Measurements from ENCODE around the gene FUOM.

Gene FUOM

DNA sequence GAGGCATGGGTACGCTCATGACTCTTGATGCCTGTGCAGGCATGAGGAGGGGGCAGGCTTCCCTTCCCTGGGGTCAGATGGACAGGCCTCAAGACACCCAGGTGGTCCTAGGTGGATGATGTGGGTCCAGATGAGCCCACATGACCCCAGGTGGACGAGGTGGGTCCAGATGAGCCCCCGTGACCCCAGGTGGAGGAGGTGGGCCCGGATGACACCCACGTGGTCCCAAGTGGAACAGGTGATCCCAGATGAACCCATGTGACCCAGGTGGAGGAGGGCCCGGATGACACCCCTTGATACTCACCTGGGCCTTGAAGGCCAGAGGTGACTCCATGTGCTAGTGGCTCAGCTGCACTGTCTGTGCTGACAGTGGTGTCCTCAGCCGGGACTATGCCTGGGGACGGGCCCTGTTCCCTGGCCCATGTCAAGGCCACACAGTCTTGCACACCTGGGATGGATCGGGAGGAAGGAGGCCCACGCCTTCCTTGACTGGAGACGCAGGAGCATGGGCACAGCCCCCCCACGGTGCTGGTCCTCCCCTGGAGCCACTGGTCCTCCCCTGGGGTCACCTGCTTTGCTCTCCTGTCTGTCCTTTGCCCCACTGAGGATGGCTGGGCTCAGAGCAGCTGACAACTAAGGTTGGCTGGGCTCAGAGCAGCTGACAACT, 7.4 kb downstream of the FUOM start:
- no peak for DNase-seq (ENCODE audit: low spot score)

DNA sequence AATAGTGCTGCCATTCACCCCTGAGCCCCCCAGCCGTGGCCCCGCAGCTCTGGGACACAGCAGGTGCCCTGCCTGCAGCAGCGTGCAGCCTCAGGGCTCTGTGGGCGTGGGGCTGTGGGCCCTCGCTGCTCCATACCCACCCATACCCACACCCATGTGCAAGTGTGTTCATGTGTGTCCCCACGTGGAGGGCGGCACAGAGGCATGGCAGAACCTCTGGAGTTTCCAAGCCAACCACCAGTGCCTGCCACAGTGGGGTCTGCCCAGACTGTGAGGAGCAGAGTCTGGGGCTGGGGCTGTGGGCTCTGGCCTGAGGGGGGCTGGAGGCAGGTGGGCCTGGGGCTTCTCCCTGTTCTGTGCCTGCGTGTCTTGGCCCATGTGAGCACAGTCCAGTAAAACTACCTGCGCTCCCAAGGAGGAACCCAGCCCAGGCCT, 8.2 kb downstream of the FUOM start:
- DNase-seq (ENCODE audit: low spot score) = no peak

DNA sequence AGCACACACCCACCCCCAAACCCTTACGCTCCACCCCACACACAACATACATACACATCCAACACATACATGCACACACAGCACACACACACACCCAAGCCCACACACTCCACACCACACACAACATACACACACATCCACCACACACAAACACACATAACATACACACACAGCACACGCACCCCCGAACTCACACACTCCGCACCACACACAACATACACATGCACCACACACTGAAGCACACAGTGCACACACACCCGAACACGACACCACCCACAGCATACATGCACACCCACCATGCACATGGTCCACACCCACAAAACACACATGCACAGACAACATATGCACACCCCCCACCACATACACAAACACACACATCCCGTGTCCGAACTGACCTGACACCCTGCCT, 8.7 kb downstream of the FUOM start:
- no peak for DNase-seq (ENCODE audit: low spot score)

DNA sequence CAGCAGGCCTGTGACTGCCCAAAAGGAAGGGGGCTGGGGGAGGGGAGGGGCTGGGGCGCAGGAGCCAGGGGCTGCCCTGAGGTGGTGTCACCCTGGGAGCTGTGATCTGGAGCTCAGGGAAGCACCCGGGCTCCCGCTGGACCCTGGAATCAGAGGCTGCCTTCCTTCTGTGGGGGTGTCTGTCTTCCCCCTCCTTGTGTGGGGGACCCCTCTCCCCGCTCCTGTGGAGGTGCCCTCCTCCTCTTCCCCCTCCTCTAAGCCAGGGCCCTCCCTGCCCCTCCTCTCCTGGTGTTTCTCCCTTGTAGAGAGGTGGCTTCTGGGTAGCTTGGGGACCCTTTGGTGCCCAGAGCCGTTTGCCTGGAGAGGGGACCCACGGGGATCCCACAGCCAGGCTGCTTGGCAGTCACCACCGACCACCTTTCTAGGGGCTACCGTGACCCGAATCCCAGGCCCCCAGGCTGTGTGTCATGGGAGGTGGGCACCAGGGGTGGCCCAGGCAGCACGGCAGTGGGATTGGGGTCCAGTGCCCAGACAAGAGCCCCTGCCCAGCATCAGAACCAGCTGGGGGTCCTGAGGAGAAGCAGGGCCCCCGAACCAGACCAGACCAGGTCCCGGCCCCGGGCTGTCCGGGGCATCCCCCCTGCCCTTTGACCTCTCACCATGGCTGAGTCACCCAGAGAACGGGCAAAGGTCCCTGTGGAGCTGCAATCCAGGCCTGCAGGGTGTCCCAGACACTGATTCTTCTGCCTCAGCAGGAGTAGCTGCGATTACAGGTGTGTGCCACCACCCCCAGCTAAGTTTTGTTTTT, 9.9 kb downstream of the FUOM start:
- DNase-seq (ENCODE audit: low spot score) = no peak

DNA sequence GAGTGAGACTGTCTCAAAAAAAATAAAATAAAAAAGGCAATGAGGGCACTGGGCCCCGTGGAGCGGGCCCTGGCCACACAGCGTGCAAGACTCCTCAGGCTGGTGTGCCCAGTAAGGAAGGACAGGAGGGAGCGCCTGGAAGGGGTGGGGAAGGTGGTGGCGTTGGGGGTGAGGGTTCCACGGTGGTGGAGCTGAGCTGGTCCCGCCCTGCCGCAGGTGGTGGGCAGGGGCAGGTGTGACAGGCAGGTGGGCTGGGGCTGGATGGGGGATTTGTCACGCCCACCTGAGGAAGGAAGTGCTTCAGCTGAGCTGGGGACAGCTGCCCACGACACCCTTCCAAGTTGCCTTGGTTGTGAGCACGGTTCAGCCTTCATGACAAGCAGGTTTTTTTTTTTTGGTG, 11.4 kb downstream of the FUOM start:
- no peak for DNase-seq (ENCODE audit: low spot score)

DNA sequence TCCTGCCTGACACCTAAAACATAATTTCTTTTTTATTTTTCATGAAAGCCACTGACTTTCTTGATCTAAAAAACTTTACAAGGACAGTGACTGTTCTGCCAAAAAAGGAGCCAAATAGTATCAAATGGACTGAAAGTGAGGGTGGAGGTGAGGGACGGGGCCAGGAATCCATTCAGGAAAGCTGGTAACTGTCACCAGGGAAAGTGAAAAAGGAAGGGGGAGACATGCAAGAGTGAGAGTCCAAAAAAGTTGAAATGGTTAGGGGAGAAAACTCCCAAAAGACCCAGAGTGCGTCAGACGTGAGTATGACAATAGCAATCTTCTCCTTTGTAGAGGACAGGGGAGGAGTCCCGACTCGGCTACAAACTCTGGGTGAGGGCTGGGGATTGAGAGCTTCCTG, 13.6 kb downstream of the FUOM start:
- no peak for DNase-seq (ENCODE audit: low spot score)

DNA sequence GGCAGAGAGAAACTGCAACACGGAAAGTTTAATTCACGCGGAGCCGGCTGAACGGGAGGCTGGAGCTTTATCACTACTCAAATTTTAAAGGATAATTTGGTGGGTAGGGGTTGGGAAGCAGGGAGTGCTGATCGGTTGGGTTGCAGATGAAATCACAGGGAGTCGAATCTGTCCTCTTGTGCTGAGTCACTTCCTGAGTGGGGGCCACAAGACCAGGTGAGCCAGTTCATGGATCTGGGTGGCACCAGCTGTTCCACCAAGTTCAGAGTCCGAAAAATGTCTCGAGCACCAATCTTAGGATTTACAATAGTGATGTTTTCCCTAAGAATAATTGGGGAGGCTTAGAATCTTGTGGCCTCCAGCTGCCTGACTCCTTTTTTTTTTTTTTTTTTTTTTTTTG, 14.3 kb downstream of the FUOM start:
- DNase-seq (ENCODE audit: low spot score) = no peak

DNA sequence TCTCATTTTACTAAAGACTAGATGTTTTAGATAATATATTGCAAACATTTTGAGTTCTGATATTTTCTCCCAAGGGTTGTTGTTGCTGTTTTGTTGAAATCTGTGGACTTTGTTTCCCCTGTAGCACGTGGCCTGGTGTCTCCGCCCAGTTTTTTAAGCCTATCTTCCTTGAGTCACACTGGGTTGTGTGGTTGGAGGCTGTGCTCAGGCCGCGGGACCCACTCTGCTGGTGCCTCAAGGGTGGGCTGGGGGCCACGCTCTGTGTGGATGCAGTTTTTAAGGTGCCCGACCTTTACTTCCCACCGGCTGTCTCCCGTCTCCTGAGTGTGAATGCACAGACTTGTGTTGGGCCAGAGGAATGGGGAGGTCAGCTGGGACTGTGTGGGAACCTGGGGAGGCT, 14.9 kb downstream of the FUOM start:
- DNase-seq (ENCODE audit: low spot score) = no peak

DNA sequence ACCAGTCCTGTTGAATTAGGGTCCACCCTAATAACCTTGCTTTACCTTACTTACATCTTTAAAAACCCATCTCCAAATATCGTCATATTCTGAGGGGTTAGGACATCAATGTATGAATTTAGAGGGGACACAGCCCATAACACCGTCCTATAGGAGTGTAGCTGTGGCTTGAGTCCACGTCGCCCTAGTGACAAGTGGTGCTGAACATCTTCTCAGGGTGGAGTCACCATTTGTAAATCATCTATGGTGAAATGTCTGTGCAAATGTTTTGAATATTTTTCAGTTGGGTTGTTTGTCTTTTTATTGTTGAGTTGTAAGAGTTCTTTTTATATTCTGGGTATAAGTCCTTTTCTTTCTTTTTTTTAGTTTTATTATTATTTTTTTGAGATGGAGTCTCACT, 15.8 kb downstream of the FUOM start:
- DNase-seq (ENCODE audit: low spot score) = no peak

DNA sequence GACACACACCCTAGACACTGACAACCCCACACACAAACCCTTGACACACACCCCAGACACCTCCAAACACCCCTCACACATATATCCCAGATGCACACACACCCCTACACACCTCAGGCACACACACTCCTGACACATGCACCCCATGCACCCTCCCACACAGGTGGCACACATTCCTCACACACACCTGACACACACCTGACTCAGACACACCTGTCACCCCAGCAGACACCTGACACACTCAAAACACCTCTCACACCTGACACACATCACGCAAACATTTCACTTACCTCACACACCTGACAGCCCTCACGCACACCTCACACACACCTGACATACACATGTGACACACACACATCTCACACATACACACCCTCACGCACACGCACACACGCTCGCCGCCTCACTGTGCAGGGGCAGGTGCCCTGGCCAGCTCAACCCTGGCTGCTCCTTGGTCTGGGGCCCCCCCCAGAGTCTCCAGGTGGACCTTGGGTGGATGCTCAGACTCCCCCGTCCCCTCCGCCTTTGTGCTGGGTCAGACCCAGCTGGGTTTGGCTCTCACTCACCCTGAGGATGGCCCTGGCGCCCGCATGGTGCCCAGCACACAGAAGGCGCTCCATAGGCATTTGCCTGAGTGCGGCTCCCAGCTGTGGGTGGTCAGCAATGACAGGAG, 18.0 kb downstream of the FUOM start:
- no peak for DNase-seq (ENCODE audit: low spot score)

DNA sequence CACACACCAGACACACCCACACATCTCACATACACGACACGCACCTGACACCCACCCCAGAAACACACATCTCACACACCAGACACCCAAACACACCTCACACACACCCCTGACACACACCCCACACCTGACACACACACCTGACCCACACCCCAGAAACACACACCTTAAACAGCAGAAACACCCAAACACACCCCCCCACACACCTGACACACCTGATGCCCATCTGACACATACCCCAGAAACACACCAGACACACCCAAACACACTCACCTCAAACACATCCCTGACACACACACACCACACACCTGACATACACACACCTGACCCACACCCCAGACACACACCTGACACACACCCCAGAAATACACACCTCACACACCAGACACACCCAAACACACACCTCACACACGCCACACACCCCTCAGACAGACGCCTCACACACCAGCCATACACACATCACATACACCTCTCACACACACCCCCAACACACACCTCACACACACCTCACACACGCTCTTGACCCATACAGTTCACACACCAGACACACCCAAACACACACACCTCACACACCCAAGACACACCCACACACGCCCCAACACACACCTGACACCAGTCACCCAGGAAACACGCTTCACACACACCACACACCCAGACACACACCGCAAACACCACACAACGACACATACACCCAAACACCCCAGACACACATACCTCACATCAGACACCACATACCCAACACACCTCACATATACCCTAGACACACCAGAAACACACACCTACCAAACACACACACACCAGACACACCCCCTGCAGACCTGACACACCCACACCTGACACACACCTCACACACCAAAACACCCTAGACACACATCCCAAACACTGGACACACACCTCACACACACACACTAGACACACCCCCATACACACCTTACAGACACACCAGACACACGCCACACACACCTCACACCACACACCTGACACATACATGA, 19.4 kb downstream of the FUOM start:
- DNase-seq (ENCODE audit: low spot score) = no peak

DNA sequence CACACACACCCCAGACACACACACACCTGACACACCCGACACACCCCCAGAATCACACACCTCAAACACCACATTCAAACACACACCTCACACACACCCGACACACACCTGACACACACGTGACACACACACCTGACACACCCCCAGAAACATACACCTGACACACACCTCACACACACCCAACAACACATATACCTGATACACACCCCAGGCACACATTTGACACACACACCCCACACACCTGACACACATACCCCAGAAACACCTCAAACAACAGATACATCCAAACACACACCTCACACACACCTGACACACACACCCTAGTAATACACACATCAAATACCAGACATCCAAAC, 20.5 kb downstream of the FUOM start:
- no peak for DNase-seq (ENCODE audit: low spot score)

DNA sequence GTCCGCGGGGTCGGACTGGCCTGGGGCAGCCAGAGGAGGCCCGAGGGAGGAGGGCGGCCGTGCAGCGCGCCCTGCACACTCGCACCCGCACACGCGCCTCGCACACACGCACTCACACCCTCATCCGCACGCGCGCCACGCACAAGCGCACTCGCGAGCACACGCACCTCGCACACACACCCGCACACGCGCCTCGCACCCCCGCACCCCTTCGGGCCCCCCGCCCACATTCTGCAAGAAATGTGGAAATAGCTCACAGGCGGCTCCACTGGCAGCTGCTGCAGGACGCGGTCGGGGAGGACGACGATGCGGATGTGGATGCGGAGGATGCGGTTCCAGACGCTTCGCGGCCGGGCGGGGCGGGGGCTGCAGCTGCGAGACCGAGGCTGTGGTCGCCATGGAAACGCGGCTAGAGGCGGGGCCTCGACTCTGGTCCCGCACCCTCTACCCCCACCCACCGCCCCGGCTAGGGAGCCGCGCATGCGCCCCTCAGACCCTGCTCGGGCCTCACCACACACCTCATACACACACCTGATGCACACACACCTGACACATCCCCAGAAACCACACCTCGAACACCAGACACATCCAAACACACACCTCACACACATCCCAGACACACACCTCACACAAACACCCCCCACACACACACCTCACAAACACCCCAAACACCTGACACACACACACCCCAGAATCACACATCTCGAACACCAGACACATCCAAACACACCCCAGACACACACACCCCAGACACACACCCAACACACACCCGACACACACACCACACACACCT, 21.0 kb downstream of the FUOM start, which contains the start of gene CALY:
CALY (minus strand) TSS at position 320 of the 793 bp plus-strand sequence. CDS start 7,907 bp downstream, outside the sequence.
- DNase-seq (ENCODE audit: low spot score) = peak; percentile 72

DNA sequence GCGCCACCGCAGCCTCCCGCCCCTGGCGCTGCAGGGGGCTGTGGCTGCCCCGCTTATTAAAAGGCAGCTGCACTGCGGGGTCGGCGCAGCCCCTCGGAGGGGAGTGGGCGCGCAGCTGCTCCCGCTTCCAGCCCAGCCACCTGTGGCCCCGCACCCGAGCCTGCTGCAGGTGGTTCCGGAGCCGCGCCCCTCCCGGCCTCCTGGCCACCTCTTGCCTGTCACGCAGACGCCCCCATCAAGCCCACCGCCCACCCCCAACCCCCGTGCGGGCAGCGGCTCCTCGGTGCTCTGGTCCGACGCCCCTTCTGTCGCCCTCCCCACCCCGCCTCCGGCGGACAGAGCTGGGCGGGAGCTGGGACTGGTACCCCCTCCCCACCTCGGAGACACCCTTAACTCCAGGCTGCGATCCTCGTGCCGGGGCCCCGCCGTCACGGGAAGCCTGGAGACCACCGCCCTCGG, 21.7 kb downstream of the FUOM start:
- DNase-seq (ENCODE audit: low spot score) = no peak

DNA sequence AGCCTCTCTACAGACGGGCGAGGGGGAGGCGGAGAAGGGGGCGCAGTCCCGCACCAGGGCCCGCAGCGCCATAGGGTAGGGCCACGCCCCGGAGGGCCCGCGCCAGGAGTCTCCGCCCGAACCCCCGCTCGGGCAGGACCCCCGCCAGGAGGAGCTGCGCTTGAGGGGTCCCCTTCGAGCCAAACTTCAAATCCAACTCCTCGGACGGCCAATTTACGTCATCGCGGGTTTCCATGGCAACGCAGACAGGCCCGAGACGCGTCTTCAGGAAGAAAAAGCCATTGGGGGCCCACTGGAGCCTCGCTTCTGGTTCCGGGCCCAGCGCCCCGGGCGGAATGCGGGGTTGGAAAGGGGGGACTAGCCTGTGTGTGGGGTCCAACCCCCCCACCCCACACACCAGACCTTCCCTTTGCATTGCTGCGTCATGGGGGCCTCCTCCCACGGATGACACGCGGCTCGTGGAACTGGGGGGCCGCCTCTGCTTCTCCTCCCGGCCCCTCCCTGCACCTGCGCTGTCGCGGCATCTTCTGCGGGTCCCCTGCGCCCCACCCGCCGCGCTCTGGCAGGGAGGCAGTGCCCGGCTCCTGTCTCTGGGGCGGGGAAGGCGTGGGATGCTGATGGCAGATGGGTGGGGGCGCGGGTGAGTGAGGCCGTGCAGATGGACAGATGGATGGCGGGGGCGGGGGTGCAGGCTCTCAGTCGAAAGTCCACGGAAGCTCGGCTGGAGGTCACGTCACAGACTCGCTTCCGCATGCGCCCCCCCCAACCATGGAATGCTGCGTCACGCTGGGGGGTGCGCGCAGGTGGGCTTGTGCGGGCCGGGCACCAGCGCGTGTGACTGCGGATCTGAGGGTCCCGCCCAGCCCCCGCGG, 22.3 kb downstream of the FUOM start:
- peak; percentile 50 for DNase-seq (ENCODE audit: low spot score)

DNA sequence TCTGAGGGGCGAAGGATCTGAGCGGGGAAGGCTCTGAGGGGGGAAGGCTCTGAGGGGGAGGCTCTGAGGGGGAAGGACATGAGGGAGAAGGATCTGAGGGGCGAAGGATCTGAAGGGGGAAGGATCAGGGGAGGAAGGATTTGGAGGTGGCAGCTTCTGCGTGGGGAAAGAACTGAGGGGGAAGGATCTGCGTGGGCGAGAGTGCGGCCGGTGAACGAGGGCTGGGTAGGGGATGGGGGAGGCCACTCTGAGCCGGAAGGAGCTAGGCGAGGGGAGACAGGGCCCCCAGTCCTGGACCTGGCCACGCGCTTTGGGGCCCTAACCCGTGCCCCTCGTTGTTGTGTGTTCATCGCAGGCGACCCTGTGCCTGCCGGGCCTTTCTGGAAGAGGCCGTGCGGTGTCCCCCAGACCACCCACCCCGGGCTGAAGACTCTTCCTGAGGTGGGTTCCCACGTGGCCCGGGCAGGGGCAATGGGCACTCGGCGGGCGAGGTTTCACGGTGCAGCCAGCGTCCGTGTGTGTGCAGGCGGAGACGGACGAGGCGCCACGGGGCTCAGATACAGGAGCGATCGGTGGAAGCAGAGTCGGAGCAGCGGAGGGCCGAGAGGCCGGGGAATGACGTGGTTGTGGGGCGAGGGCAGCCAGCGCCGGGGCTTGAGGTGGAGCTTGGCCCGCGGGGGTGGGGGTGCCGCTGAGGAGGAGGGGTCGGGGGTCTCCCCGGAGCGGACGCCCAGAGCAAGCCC, 23.1 kb downstream of the FUOM start:
- DNase-seq (ENCODE audit: low spot score) = no peak

DNA sequence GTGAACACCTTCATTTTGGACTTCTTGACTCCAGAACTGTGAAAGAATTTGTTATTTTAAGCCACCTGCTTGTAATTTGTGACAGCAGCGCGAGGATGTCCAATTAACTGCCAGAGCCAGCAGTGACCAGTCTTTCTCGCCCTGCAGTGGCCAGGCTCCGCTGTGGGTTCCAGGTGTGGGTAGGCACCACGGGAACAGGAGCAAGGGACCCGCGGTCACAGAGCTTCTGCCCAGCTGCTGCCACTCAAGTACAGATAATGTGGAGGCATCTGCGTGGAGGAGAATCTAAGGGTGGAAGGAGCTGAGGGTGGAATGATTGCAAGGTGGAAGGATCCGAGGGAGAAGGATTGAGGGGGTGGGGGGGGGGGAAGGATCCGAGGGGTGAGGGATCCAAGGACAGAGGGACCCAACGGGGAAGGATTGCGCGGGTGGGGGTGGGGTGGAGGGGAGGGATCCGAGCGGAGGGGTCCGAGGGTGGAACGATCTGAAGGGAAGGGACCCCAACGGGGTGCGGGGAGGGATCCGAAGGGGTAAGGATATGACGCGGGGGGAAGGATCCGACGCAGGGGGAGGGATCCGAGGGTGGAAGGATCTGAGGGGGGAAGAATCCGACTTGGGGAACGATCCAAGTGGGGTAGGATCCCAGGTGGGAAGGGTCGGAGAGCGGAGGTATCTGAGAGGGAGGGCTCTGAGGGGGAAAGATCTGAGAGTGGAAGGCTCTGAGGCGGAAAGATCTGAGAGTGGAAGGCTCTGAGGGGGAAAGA, 24.7 kb downstream of the FUOM start:
- DNase-seq (ENCODE audit: low spot score) = no peak

DNA sequence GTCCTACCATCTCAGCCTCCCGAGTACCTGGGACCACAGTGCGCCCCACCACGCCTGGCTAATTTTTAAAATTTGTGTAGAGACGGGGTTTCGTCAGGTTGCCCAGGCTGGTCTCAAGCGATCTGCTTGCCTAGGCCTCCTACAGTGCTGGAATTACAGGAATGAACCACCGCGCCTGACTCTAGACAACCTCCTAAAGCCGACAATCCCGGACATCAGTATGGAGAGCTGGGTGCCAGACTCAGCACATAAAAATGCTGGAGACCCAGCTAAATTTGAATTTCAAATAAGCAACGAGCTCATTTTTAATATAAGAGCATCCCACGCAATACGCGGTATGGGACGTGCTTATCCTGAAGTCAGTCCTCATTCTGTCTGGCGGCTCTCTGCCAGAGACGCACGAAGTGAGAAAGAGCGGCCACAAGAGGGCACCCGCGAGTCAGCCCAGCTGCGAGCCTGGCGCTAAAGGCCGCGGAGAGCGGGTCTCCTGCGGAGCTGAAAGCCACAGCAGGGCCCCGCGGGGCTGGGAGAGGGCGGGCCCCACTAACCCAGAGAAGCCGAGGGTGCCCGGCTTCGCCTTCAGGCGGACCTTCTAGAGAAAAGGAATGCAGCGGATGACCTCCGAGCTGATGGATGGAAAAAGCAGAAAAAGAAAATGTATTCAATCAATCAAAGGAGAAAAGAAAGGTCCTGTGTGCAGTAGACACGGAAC, 28.2 kb downstream of the FUOM start:
- DNase-seq (ENCODE audit: low spot score) = peak; percentile 84
